GM10248 (cell line): Measurements from ENCODE around the gene ATP5F1A.
"Not testable (repeated sequence)": the region's sequence is repeated elsewhere in the genome, so short reads cannot be mapped to it uniquely, and the experiment has no call there.

Experiments used
- CTCF ChIA-PET: fragments of 300-600 bp; sonication (Branson Sonifier 250); formaldehyde crosslinking; extraction: SDS; loops from one replicate; lab custom pipeline; 2021; ENCODE audit warnings: antibody characterized with exemption; lab: Yijun Ruan, JAX
- POLR2A ChIA-PET: fragments of 350-650 bp; sonication (Branson Sonifier 250); formaldehyde crosslinking; extraction: SDS; loops from one replicate; lab custom pipeline; 2020; ENCODE audit warnings: antibody characterized with exemption; lab: Yijun Ruan, JAX
- DNase-seq: peaks from one replicate; pipeline ENCODE4 v3.0.0; 2012; ENCODE audit errors: extremely low spot score
- CTCF ChIP-seq: IDR thresholded peaks from 2 replicates; pipeline ENCODE4 v1.5.1; 2012; ENCODE audit warnings: mild to moderate bottlenecking, low read depth; ENCODE audit errors: extremely low read depth, missing control alignments, control extremely low read depth

ATP5F1A gene

GRCh38 chr18:46053368-46054095, 44.6 kb downstream of the ATP5F1A start:
- TF ChIP-seq CTCF: no peak
- no peak for DNase-seq
- ChIA-PET CTCF (interaction anchor here (1.0 to 2.2 kb wide), 3 partner anchors 7 to 67 kb away, joined by 3 to 10 read pairs (median 4); no protein-coding TSS in a partner anchor), POLR2A (no interaction called here)

- no peak for TF ChIP-seq CTCF
- no peak for DNase-seq
- CTCF ChIA-PET: interaction anchor here (0.8 kb wide), 1 partner anchor 9 kb away, joined by 6 read pairs; no protein-coding TSS in a partner anchor
- POLR2A ChIA-PET: no interaction called here
Measured at GRCh38 chr18:46051731-46052461, 46.2 kb downstream of the ATP5F1A start.

GRCh38 chr18:46050268-46050667, 47.8 kb downstream of the ATP5F1A start:
- ChIA-PET CTCF (no interaction called here), POLR2A (no interaction called here)
- no peak for DNase-seq
- no peak for TF ChIP-seq CTCF

- ChIA-PET POLR2A (no interaction called here), CTCF (interaction anchor here (1.0 to 1.3 kb wide), 2 partner anchors 13 to 25 kb away, joined by 3 to 4 read pairs; no protein-coding TSS in a partner anchor)
- no peak for TF ChIP-seq CTCF
- DNase-seq: no peak
Measured at GRCh38 chr18:46048641-46049040, 49.5 kb downstream of the ATP5F1A start.

- POLR2A ChIA-PET: not testable (repeated sequence)
- CTCF ChIA-PET: interaction anchor here (2.1 to 2.2 kb wide), 2 partner anchors 8 to 13 kb away, joined by 10 to 11 read pairs; no protein-coding TSS in a partner anchor
Measured at GRCh38 chr18:46047369-46047768, 50.7 kb downstream of the ATP5F1A start.

GRCh38 chr18:46046688-46047087, 51.4 kb downstream of the ATP5F1A start:
- ChIA-PET POLR2A (interaction anchor here (0.6 kb wide), 1 partner anchor 37 kb away, joined by 3 read pairs; no protein-coding TSS in a partner anchor), CTCF (interaction anchor here (0.6 to 2.2 kb wide), 4 partner anchors 8 to 167 kb away, joined by 3 to 11 read pairs (median 6); no protein-coding TSS in a partner anchor)
- no peak for DNase-seq

More at GRCh38 chr18:46047369-46047768, 50.7 kb downstream of the ATP5F1A start:
- DNase-seq: not testable (repeated sequence)

More at GRCh38 chr18:46046688-46047087, 51.4 kb downstream of the ATP5F1A start:
- no peak for TF ChIP-seq CTCF
